ENCODE results near the gene DAZL. TPM values are rescaled to one million over a fixed set of nuclear protein-coding genes. Genes with fewer than 3 reads are reported as not detected.

The DAZL gene
- total RNA-seq, 4 donors from 2014 or later: not detected

- no peak overlapping the region for H3K4me3 ChIP-seq
- no peaks in the 10 kb centered on the region for H3K27me3 ChIP-seq
- TF ChIP-seq CTCF (IDR thresholded peaks at IDR 0.05): no peak
- TF ChIP-seq POLR2A (IDR thresholded peaks at IDR 0.05): no peak
- no peak for TF ChIP-seq EP300 (IDR thresholded peaks at IDR 0.05)
- no peak for DNase-seq (ENCODE audit: low spot score in 2 of 2)
- no peak overlapping the region for H3K27ac ChIP-seq
- WGBS, 2 donors: 72% methylated on average over 5 of the region's 5 CpGs
- H3K9me3 ChIP-seq: no peaks in the 10 kb centered on the region
- H3K36me3 ChIP-seq: no peaks in the 10 kb centered on the region
- peaks cover 0 to 7% (median 0%) of the 10 kb centered on the region in 4 donors for H3K4me1 ChIP-seq
Measured at GRCh38 chr3:16596352-16597032, 8.7 kb downstream of the DAZL start.

GRCh38 chr3:16595778-16596177, 9.4 kb downstream of the DAZL start:
- no peak for DNase-seq (ENCODE audit: low spot score in 2 of 2)
- H3K9me3 ChIP-seq: no peaks in the 10 kb centered on the region
- no peaks in the 10 kb centered on the region for H3K27me3 ChIP-seq
- 65 to 74% methylated on average over 3 of the region's 3 CpGs for WGBS, 2 donors
- TF ChIP-seq CTCF (IDR thresholded peaks at IDR 0.05): no peak
- no peak for TF ChIP-seq POLR2A (IDR thresholded peaks at IDR 0.05)
- no peak for TF ChIP-seq EP300 (IDR thresholded peaks at IDR 0.05)
- H3K36me3 ChIP-seq: no peaks in the 10 kb centered on the region
- no peaks in the 10 kb centered on the region for H3K4me1 ChIP-seq
- no peak overlapping the region for H3K27ac ChIP-seq
- no peak overlapping the region for H3K4me3 ChIP-seq

GRCh38 chr3:16589867-16590624, 15.2 kb downstream of the DAZL start:
- no peak for DNase-seq (ENCODE audit: low spot score in 2 of 2)
- TF ChIP-seq EP300 (IDR thresholded peaks at IDR 0.05) (no peak), CTCF (IDR thresholded peaks at IDR 0.05) (no peak), POLR2A (IDR thresholded peaks at IDR 0.05) (no peak)

GRCh38 chr3:16589120-16589519, 16.1 kb downstream of the DAZL start:
- Histone ChIP-seq H3K4me1 (no peaks in the 10 kb centered on the region), H3K9me3 (no peaks in the 10 kb centered on the region), H3K27me3 (no peaks in the 10 kb centered on the region), H3K36me3 (no peaks in the 10 kb centered on the region), H3K4me3 (no peak overlapping the region), H3K27ac (no peak overlapping the region)
- WGBS, 2 donors: 96 to 98% methylated on average over 1 of the region's 1 CpG
- no peak for DNase-seq (ENCODE audit: low spot score in 2 of 2)
- TF ChIP-seq CTCF (IDR thresholded peaks at IDR 0.05) (no peak), EP300 (IDR thresholded peaks at IDR 0.05) (no peak), POLR2A (IDR thresholded peaks at IDR 0.05) (no peak)

More at GRCh38 chr3:16589867-16590624, 15.2 kb downstream of the DAZL start:
- Histone ChIP-seq H3K4me1 (no peaks in the 10 kb centered on the region), H3K27me3 (no peaks in the 10 kb centered on the region), H3K36me3 (no peaks in the 10 kb centered on the region), H3K27ac (no peak overlapping the region), H3K9me3 (no peaks in the 10 kb centered on the region), H3K4me3 (no peak overlapping the region)
- 90 to 94% methylated on average over 6 of the region's 6 CpGs for WGBS, 2 donors

GRCh38 chr3:16587681-16588060, 17.6 kb downstream of the DAZL start:
- Histone ChIP-seq H3K27me3 (no peaks in the 10 kb centered on the region), H3K27ac (no peak overlapping the region), H3K36me3 (no peaks in the 10 kb centered on the region), H3K9me3 (no peaks in the 10 kb centered on the region), H3K4me3 (no peak overlapping the region), H3K4me1 (no peaks in the 10 kb centered on the region)
- TF ChIP-seq EP300 (IDR thresholded peaks at IDR 0.05) (no peak), POLR2A (IDR thresholded peaks at IDR 0.05) (no peak), CTCF (IDR thresholded peaks at IDR 0.05) (no peak)
- DNase-seq (ENCODE audit: low spot score in 2 of 2): no peak
